Heart left ventricle (tissue), 13 donors: Measurements from ENCODE around the gene HMG20B.

ENCODE experiments used
- POLR2A ChIP-seq, 2 donors: fragments of 450-650 bp; IDR thresholded peaks; one replicate each; pipeline ENCODE4 v1.6.1; 2017; ENCODE audit warnings: antibody characterized with exemption in 2 of 2, mild to moderate bottlenecking in 2 of 2, moderate library complexity in 2 of 2
- TF ChIP-seq, protein P1 (sequence below), 12 donors: fragments of 200-600 bp; sonication (generic) in 4 of 12; IDR thresholded peaks; one replicate each; pipeline versions ENCODE4 v1.5.0 to v1.8.0; 2018 to 2022; ENCODE audit warnings: antibody characterized with exemption in 12 of 12, mild to moderate bottlenecking in 5 of 12
- donor health status: ischemic (EF 13 %, LVEDD 7.1; RV severe dilation, severe dysfunction).
- donor health status: DM: no; HTN: yes; CAD: no.
- donor health status: DM: no; HTN: no; CAD: no.
- donor health status: ischemic (EF 25% LVEDD 6.9; RV normal size, moderate dysfunction).
- donor health status: ischemic (EF 25% LVEDD 5.7; RV mildly dilated, moderate dysfunction).
- donor health status: ischemic (EF 35%, LVEDD 5.7; RV mildly dilated, moderate dysfunction).
- donor health status: nonischemic (EF 11% LVEDD 7.7; RV severe dilation, severe dysfunction).
- donor health status: DM: yes; HTN: yes; CAD: no.
- donor health status: PGD.
- donor health status: ischemic (EF 29% LVEDD 5.4; RV normal size, mild dysfunction).
- donor health status: nonischemic (EF 23%, LVEDD 6.1; RV moderate dilation, normal function).

DNA sequence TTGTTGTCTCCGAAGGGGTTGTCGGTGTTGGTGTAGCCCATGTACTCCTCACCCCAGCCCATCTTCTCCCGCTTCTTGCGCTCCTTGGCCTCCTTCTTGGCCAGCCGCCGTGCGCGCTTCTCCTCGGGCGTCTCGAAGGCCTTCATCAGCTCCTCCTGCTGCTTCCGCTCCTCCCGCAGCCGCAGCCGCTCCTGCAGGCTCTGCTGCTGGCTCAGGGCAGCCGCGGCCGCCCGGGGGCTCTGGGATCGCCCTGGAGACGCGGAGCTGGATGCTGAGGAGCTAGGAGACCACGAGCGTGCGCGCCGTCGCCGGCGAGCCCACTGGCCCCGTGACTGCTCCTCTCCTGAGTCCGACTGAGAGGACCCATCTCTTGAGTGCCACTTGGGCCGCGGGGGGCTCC is 51.0 kb downstream of the HMG20B start:
- TF ChIP-seq, protein P1, sequence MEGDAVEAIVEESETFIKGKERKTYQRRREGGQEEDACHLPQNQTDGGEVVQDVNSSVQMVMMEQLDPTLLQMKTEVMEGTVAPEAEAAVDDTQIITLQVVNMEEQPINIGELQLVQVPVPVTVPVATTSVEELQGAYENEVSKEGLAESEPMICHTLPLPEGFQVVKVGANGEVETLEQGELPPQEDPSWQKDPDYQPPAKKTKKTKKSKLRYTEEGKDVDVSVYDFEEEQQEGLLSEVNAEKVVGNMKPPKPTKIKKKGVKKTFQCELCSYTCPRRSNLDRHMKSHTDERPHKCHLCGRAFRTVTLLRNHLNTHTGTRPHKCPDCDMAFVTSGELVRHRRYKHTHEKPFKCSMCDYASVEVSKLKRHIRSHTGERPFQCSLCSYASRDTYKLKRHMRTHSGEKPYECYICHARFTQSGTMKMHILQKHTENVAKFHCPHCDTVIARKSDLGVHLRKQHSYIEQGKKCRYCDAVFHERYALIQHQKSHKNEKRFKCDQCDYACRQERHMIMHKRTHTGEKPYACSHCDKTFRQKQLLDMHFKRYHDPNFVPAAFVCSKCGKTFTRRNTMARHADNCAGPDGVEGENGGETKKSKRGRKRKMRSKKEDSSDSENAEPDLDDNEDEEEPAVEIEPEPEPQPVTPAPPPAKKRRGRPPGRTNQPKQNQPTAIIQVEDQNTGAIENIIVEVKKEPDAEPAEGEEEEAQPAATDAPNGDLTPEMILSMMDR (IDR thresholded peaks at IDR 0.05): no peak
- TF ChIP-seq POLR2A (IDR thresholded peaks at IDR 0.05): no peak
